ENCODE results near the gene SCUBE3.

SCUBE3 gene

GRCh38 chr6:35191889-35192288 is 21.9 kb upstream of the SCUBE3 start:
- CTCF ChIA-PET, result interaction anchor here (7.0 kb wide), 1 partner anchor 14 kb away, joined by 48 read pairs; no protein-coding TSS in a partner anchor
- TF ChIP-seq CTCF (IDR thresholded peaks at IDR 0.05; ENCODE audit: control extremely low read depth, extremely low read depth, low read depth, missing control alignments), result no peak
- POLR2A ChIA-PET, result no interaction called here
- DNase-seq (ENCODE audit: extremely low spot score), result no peak

GRCh38 chr6:35192301-35192860 is 21.4 kb upstream of the SCUBE3 start:
- no peak for DNase-seq (ENCODE audit: extremely low spot score)
- ChIA-PET CTCF (interaction anchor here (1.5 to 7.0 kb wide), 2 partner anchors 13 to 49 kb away, joined by 3 to 48 read pairs; no protein-coding TSS in a partner anchor), POLR2A (no interaction called here)
- TF ChIP-seq CTCF (IDR thresholded peaks at IDR 0.05; ENCODE audit: control extremely low read depth, extremely low read depth, low read depth, missing control alignments), result no peak

- TF ChIP-seq CTCF (IDR thresholded peaks at IDR 0.05; ENCODE audit: control extremely low read depth, extremely low read depth, low read depth, missing control alignments), result no peak
- ChIA-PET POLR2A (no interaction called here), CTCF (interaction anchor here (1.0 to 7.0 kb wide), 2 partner anchors 11 to 35 kb away, joined by 3 to 48 read pairs; no protein-coding TSS in a partner anchor)
- DNase-seq (ENCODE audit: extremely low spot score), result no peak
Observed at GRCh38 chr6:35194390-35194789, 19.4 kb upstream of the SCUBE3 start.

- TF ChIP-seq CTCF (IDR thresholded peaks at IDR 0.05; ENCODE audit: control extremely low read depth, extremely low read depth, low read depth, missing control alignments), result no peak
- ChIA-PET POLR2A (no interaction called here), CTCF (interaction anchor here (1.0 to 7.0 kb wide), 2 partner anchors 10 to 34 kb away, joined by 3 to 48 read pairs; no protein-coding TSS in a partner anchor)
- no peak for DNase-seq (ENCODE audit: extremely low spot score)
Observed at GRCh38 chr6:35195120-35195780, 18.5 kb upstream of the SCUBE3 start.

- DNase-seq (ENCODE audit: extremely low spot score), result no peak
- TF ChIP-seq CTCF (IDR thresholded peaks at IDR 0.05; ENCODE audit: control extremely low read depth, extremely low read depth, low read depth, missing control alignments), result no peak
- ChIA-PET POLR2A (no interaction called here), CTCF (interaction anchor here (1.5 to 7.0 kb wide), 4 partner anchors 8 to 210 kb away, joined by 4 to 48 read pairs (median 8); no protein-coding TSS in a partner anchor)
Observed at GRCh38 chr6:35197196-35197595, 16.6 kb upstream of the SCUBE3 start.

- ChIA-PET CTCF (interaction anchor here (0.9 to 2.6 kb wide), 4 partner anchors 9 to 213 kb away, joined by 3 to 7 read pairs (median 3); no protein-coding TSS in a partner anchor), POLR2A (no interaction called here)
- no peak for DNase-seq (ENCODE audit: extremely low spot score)
- TF ChIP-seq CTCF (IDR thresholded peaks at IDR 0.05; ENCODE audit: control extremely low read depth, extremely low read depth, low read depth, missing control alignments), result no peak
Observed at GRCh38 chr6:35199866-35200265, 13.9 kb upstream of the SCUBE3 start.

Measured in GM10248 (cell line).